Measurements from ENCODE around the gene SLC1A1. TPM values are rescaled to one million over a fixed set of nuclear protein-coding genes. Genes with fewer than 3 reads are reported as not detected.

The SLC1A1 gene
- total RNA-seq, 1 experiment from 2014 or later: 0.05 TPM

DNA sequence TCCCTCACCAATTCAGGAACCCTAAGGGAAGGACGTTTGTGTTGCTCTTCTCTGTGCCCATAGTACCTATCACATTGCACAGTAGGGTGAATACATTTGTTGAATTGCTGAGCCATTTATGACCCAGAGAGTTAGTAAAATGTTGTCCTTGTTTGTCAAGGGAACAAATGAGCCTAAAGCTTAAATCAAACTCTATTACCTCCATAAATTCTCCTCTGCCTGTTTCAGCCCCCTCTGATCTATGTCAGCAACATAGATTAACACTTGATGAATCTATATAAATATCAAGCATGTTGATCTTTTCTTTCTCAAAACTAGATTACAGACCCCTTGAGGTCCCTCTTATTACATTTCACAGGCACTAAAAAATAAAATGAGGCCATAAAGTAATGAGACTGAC, 7.1 kb downstream of the SLC1A1 start:
- ChIA-PET CTCF (no interaction called here), POLR2A (no interaction called here)
- Histone ChIP-seq H3K9me3 (ENCODE audit: control insufficient read depth, insufficient read depth, low read depth, low read length) (no peaks in the 10 kb centered on the region), H3K27me3 (ENCODE audit: control insufficient read depth, insufficient read depth, low read length) (no peaks in the 10 kb centered on the region), H3K36me3 (ENCODE audit: control insufficient read depth, insufficient read depth, low read length) (no peaks in the 10 kb centered on the region; the same call in 1 of the 2 replicates), H3K4me3 (ENCODE audit: low read depth in 2 of 2, low read length in 2 of 2) (no peak overlapping the region), H3K4me1 (ENCODE audit: control insufficient read depth, insufficient read depth, low read length) (no peaks in the 10 kb centered on the region), H3K27ac (ENCODE audit: low read length) (no peak overlapping the region)
- in situ Hi-C loops (cut with HindIII; ENCODE audit: low pct_unique_long_range_greater_than_20kb, low sequenced_read_pairs) (no loop called here), intact Hi-C loops (cut with micrococcal nuclease; ENCODE audit: unreplicated experiment) (no loop called here)
- DNase-seq (ENCODE audit: low read depth, low spot score) (no peak), ATAC-seq (no peak)
- no peak for TF ChIP-seq SIN3A (IDR thresholded peaks at IDR 0.05; ENCODE audit: borderline replicate concordance, insufficient read depth, low read depth, low read length)
- TF ChIP-seq, protein P1, sequence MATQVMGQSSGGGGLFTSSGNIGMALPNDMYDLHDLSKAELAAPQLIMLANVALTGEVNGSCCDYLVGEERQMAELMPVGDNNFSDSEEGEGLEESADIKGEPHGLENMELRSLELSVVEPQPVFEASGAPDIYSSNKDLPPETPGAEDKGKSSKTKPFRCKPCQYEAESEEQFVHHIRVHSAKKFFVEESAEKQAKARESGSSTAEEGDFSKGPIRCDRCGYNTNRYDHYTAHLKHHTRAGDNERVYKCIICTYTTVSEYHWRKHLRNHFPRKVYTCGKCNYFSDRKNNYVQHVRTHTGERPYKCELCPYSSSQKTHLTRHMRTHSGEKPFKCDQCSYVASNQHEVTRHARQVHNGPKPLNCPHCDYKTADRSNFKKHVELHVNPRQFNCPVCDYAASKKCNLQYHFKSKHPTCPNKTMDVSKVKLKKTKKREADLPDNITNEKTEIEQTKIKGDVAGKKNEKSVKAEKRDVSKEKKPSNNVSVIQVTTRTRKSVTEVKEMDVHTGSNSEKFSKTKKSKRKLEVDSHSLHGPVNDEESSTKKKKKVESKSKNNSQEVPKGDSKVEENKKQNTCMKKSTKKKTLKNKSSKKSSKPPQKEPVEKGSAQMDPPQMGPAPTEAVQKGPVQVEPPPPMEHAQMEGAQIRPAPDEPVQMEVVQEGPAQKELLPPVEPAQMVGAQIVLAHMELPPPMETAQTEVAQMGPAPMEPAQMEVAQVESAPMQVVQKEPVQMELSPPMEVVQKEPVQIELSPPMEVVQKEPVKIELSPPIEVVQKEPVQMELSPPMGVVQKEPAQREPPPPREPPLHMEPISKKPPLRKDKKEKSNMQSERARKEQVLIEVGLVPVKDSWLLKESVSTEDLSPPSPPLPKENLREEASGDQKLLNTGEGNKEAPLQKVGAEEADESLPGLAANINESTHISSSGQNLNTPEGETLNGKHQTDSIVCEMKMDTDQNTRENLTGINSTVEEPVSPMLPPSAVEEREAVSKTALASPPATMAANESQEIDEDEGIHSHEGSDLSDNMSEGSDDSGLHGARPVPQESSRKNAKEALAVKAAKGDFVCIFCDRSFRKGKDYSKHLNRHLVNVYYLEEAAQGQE (IDR thresholded peaks at IDR 0.05; ENCODE audit: insufficient read depth in 1 of 2, low read depth in 2 of 2, low read length in 1 of 2): no peak
- TF ChIP-seq TCF7L2 (IDR thresholded peaks at IDR 0.05; ENCODE audit: low read depth, low read length): no peak
- TF ChIP-seq POLR2AphosphoS5 (IDR thresholded peaks at IDR 0.05; ENCODE audit: low read depth, low read length): no peak
- TF ChIP-seq, protein P2, sequence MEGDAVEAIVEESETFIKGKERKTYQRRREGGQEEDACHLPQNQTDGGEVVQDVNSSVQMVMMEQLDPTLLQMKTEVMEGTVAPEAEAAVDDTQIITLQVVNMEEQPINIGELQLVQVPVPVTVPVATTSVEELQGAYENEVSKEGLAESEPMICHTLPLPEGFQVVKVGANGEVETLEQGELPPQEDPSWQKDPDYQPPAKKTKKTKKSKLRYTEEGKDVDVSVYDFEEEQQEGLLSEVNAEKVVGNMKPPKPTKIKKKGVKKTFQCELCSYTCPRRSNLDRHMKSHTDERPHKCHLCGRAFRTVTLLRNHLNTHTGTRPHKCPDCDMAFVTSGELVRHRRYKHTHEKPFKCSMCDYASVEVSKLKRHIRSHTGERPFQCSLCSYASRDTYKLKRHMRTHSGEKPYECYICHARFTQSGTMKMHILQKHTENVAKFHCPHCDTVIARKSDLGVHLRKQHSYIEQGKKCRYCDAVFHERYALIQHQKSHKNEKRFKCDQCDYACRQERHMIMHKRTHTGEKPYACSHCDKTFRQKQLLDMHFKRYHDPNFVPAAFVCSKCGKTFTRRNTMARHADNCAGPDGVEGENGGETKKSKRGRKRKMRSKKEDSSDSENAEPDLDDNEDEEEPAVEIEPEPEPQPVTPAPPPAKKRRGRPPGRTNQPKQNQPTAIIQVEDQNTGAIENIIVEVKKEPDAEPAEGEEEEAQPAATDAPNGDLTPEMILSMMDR (IDR thresholded peaks at IDR 0.05): no peak
- no TSS peak for BruUV-seq (replicated peaks)

DNA sequence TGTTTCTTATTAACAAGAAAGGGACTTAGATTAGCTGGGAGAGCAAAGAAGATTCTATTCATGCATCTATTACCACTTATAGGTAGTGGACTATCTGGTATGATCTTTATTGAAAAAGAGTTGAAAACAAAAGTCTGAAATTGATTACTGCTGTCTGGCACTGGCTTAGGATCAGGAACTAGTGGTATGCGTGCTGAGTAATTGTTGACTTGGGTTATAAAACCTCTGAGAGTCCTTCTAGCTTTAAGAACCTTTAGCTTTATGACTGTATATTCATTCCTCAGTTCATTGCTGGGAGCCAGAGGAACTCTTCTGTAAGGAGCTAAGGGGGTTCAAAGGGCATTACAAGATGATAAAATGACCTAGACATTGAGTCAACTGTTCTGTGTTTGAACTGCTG, 7.6 kb downstream of the SLC1A1 start:
- in situ Hi-C loops (cut with HindIII; ENCODE audit: low pct_unique_long_range_greater_than_20kb, low sequenced_read_pairs) (no loop called here), intact Hi-C loops (cut with micrococcal nuclease; ENCODE audit: unreplicated experiment) (no loop called here)
- CTCF ChIA-PET: no interaction called here
- H3K36me3 ChIP-seq (ENCODE audit: control insufficient read depth, insufficient read depth, low read length): no peaks in the 10 kb centered on the region; the same call in 1 of the 2 replicates
- no peaks in the 10 kb centered on the region for H3K9me3 ChIP-seq (ENCODE audit: control insufficient read depth, insufficient read depth, low read depth, low read length)
- no TSS peak for BruUV-seq (replicated peaks)
- POLR2A ChIA-PET: no interaction called here
- ATAC-seq: no peak
- no peak for DNase-seq (ENCODE audit: low read depth, low spot score)
- H3K27me3 ChIP-seq (ENCODE audit: control insufficient read depth, insufficient read depth, low read length): no peaks in the 10 kb centered on the region
- no peak overlapping the region for H3K27ac ChIP-seq (ENCODE audit: low read length)
- H3K4me1 ChIP-seq (ENCODE audit: control insufficient read depth, insufficient read depth, low read length): no peaks in the 10 kb centered on the region
- no peak overlapping the region for H3K4me3 ChIP-seq (ENCODE audit: low read depth in 2 of 2, low read length in 2 of 2)
- TF ChIP-seq TCF7L2 (IDR thresholded peaks at IDR 0.05; ENCODE audit: low read depth, low read length) (no peak), POLR2AphosphoS5 (IDR thresholded peaks at IDR 0.05; ENCODE audit: low read depth, low read length) (no peak), SIN3A (IDR thresholded peaks at IDR 0.05; ENCODE audit: borderline replicate concordance, insufficient read depth, low read depth, low read length) (no peak)
- TF ChIP-seq, protein P1 (IDR thresholded peaks at IDR 0.05; ENCODE audit: insufficient read depth in 1 of 2, low read depth in 2 of 2, low read length in 1 of 2): no peak
- TF ChIP-seq, protein P2 (IDR thresholded peaks at IDR 0.05): no peak

Measured in Panc1 (cell line).